GM19351 (cell line): ENCODE data around the gene MCF2L.

Experiments used
- ATAC-seq: cut with Tn5 transposase; IDR thresholded peaks from one replicate; pipeline ENCODE4 v1.9.1; 2021; ENCODE audit warnings: mild to moderate bottlenecking, moderate library complexity; ENCODE audit not compliant: unreplicated experiment

The MCF2L gene

DNA sequence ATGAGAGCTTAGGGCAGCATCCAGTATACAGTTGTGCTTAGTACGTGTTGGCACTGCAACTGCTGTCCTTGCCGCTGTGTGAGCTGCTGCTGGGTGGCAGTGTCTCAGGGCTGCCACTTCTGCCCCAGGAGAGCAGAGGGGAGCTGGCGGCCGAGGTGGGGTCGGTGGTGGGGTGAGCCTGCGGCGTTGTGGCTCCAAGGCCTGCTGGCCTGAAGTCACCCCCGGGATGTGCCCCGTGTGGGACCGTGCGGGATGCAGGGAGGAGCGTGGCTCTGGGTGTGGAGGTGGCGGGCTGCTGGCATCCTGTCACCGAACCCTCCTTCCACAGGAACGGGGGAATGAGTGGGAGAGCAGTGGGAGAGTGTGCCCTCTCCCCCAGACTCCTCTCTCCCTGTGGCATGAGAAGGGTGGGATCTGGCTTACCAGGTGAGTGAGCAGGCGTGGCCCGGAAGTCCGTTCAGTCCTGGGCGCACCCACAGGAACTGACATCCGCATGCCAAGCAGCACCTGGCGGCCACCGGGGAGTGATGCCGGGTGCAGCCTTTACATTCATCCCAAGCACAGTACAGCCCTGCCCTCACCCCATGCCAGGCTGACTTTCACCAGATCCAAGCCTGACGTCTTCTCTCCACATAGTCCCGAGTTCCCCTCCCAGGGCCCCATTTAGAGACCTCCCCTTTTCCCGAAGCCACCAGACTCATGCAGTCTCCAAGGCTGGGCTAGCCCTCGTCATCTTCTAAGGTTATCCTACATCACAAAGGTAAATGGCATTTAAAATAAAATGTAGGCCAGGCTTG lies 26.6 kb downstream of the MCF2L start:
- ATAC-seq = no peak

DNA sequence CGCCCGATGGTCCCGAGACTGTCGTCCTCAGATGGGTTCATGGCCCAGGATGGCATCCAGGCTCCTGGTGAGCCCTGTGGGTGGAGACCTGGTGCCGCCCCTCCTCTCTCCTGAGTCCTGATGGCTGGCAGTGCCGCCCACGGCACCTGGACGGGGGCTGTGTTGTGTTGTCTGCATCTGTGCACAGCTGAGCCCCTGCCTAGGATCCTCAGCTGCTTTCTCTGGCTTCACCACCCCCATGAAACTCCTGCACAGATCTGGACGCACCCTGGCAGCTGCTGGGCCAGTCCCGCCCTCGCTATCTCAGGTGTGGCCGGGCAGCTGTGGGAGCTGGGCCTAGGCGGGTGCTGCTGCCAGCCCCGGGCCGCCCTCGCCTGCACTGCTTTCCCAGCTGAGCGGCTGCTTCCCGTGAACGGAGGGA lies 27.7 kb downstream of the MCF2L start:
- ATAC-seq = no peak

DNA sequence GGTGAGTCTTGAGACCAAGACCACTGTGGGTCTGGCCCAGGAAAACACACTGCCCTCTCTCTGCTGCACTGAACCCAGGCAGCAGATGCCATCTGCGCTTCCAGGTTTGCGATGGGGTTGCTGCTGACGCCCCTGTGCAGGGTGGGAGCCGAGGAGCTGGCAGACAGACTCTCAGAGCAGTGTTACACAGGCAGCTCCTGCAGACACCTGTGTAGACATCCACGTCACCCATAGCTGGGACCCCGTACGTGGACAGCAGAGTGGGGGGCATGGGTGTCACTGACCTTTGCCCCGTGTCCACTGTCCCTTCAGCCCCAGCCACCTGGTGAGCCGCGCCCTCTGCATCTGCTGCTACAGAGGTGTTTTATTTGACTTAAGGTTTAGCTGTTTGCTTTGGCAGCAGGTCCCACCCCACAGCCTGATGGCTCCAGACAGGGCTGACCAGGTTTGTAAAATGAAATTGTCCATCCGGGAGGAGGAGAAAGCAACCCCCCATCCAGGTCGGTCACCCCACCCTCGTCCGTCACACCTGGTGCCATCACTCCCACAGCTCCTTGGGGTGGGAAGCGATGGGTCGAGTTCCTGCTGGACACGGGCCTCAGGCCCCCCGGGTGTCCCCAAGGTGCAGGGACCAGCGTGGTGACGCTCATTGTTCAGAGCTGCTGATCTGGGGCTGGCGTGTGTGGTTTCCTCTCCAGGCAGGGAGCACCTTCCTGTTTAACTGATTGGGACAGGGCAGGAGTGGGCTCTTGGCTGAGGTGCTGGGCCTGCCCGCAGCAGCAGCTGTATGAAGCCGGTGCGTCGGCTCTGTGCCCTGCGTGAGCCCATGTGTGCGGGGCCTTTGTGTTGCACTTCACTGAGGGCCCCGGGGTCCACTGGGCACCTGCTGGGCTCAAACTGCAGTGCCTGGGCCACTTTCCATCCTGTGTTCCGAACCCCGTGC lies 28.4 kb downstream of the MCF2L start:
- no peak for ATAC-seq

DNA sequence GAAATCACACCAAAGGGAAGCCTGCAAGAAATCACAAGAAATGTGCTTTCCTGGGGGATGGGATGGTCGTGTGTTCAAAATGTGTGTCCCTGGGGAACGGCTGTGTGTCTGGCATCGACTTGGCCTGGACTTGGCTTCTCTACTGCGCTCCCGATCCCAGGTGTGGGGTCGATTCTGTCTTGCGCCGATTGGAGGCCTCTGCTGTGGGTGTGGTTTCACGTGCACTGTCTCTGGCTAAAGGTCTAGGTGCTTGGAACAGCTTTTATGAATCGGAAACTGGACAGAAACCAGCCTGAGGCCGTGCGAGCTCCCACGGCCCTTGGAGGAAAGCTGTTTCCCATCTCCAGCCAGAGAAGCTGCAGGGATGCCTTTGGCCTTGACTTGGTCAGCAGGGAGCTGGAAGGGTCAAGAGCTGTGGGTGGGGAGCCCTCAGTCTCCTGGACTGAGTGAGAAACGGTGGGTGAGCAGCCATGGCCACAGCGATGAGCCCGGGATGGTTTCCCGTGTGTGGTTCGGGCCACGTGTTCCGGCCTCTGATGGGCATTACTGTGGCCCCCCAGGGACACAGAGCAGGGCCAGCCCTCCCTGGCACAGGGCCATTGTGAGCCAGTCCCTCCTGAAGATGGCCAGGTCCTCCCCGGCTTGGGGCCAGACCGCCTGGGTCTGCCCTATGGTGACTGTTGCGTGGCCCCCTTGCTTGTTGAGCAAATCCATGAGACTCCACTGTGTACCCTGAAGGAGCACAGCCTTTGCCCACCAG lies 29.7 kb downstream of the MCF2L start:
- ATAC-seq = no peak

DNA sequence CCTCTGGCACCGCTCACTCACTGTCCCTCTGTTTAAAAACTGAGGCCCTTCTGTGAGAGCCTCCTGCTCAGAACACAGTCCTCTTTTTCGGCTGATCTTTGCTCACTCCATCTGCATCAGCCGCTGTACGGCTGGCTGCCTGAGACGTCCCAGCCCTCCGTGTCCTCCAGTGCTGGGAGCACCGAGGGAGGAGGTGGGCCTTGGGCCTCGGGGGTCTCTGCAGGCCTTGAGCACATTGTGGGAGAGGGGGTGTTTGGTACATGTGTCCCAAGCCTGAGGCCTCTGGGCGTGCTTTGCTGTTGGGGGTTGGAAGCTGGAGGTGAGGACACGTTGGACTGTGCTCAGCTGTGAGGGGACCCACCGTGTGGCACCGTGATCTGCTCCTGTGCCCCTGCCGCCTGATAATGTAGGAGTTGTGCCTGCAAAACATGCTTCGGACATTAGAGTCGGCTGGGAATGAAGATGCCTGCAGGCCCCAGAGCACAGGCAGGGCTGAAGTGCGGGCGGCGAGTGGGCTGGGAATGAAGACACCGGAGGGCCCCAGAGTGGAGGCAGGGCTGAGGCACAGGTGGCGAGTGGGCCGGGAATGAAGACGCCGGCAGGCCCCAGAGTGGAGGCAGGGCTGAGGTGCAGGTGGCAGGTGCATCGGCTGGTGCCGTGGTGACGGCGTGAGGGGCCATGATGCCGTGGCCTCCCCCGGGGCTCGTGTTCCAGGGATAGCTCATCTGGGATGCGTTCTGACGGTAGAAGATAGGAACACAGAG lies 30.6 kb downstream of the MCF2L start:
- no peak for ATAC-seq

DNA sequence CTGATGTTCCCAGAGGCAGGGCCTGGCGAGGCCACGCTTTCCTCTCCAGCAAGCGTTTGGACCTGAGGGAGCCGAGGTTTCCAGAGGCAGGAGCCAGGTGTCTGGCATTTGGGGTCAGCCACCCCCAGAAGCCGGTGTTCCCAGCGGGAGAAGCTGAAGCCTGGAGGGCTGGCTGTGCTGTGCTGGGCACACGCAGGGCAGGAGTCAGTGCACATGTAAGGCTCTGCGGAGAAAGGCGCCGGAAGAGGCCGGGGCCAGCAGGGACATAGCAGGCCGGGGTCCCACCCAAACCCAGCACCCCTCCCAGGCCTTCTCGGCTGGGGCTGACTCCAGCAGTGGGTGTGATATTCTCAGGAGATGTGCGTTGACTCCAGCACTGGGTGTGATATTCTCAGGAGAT lies 31.6 kb downstream of the MCF2L start:
- ATAC-seq = no peak

DNA sequence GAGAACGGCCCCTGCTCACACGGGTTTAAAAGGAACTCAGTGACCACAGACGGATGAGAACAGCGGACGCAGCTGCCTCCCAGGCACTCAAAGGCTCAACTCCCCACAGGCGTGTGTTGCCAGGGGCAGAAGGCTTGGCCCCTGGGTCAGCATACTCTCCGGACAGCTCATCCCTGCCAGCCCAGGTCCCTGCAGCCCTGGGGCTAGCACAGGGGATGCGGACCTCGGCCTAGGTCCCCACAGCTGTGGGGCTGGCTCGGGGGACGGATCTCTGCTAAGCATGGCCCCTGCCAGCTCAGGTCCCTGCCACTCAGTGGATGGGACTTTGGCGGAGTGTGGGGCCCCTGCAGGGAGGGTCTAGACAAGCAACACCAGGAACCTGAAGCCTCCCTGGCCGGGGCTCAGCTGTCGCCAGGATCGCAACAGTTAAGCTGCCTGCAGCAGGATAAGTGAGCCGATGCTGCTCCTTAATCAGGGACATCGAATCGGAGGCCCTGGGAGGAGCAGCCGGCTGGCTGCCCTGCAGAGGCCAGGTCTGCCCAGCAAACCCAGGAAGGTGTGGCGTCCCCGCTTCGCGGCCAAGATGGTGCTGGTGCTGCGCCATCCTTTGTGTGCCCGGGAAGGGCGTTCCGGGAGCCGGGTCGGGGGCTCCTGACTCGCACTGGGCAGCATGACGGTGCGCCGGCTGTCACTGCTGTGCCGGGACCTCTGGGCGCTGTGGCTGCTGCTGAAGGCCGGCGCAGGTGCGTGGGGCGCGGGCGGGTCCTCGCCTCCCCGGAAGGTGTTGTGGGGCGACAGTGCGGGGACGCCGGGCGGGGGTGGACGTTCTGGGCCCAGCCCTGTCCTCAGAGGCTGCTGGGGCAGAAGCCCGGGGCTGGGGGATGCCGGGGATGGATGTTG lies 32.5 kb downstream of the MCF2L start:
- no peak for ATAC-seq

DNA sequence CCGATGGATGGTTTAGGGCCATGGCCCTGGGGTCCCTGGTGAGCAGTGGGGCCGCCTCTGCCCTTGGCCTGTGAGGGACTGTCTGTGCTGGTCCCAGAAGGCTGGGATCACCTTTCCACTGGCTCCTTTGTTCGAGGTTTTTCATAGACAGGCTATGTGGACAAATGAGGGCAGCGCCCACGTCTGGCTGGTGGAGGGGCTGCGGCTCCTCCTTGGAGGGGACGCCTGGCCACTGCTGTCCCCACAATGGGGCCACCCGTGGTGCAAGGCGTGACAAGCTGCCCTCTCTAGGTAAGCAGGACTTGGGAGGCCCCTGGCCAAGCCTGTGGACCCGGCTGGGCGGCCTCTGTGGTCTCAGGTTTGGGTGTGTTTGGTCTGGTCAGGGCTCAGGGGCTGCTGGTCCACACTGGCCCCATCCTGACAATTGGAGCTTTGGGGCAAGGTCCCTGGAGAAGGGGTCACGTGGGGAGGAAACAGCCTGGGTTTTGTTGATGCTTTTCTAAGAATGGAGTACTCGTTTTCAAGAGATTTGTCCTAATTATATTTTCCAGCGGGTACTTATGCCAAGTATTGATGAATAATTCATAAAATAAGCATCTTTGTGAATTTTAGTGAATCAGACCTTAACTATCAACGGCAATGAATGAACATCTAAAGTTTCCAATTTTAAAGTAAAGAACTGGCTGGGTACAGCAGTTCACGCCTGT lies 33.3 kb downstream of the MCF2L start:
- ATAC-seq = no peak

DNA sequence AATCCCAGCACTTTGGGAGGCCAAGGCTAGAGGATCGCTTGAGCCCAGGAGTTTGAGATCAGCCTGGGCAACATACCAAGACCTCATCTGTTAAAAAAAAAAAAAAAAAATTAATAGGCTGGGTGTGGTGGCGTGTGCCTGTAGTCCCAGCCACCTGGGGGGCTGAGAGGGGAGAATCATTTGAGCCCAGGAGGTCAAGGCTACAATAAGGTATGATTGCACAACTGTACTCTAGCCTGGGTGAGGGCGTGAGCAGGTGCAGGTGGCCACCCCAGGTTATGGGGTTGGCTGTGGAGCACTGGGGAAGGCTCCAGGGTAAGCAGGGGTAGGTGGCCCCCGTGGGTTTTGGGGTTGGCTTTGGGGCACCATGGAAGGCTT lies 33.9 kb downstream of the MCF2L start:
- ATAC-seq = no peak

DNA sequence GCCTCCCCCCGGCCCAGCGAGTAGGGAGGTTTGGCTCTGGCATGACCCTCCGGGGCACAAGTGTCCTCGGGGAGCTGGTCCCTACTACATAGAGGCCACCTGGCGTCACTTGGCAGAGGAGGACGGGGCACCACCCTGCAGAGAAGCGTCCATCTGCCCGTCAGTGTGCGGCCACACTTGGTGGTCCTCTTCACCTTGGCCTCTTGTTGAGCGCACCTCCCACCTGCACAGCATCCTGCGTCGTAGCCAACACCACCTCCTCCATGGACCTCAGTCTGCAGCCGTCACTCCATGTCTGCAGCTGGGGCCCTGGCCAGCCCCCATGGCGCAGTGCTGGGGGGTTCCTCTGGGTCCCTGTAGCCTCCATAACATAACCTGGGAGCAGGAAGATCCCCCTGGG lies 35.1 kb downstream of the MCF2L start:
- ATAC-seq = no peak

DNA sequence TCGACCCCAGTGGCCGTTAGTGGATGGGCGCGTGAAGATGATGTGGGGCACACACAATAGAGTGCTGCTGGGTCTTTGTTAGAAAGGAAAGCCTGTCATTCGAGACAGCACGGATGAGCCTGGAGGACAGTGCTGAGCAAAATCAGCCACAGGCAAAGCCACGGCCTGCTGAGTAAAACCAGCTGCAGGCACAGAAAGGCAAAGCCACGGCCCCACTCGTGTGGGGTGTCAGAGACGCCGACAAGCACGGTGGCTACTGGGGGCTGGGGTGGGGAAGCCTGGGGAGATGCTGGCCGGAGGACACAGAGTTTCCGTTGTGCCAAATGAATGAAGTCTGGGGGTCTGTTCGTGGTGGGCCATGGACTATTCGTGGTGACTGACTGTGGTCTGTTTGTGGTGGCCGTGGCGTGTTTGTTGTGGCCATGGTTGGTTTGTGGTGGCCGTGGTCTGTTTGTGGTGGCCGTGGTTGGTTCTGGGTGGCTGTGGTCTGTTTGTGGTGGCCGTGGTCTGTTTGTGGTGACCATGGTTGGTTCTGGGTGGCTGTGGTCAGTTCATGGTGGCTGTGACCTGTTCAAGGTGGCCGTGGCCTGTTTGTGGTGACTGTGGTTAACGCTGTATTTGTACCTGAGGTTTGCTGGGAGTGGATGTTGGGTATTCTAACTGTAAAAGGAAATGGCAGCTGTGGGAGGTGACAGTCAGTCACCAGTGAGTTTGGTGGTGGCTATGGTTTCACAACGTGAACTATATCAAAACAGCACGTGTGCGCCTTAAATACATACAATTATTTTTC lies 36.3 kb downstream of the MCF2L start:
- no peak for ATAC-seq

DNA sequence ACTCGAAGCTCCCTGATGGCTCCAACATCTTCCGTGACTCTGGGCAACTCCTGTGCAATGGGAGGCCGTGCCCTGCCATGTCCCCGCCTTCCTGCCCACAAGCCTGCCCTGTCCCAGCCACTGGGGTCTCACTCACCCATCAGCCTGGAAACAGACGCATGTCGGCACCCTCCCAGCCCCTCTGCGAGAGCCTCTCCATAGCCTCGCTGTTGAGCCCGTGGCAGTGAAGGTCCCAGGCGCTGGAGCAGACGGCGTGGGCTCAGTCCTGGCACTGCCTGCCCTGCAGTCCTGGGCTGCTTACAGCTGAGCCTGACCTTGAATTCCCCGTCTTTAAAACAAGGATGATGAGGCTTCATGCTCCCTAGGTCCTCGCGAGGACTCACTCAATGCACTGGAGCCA lies 37.0 kb downstream of the MCF2L start:
- ATAC-seq = no peak

DNA sequence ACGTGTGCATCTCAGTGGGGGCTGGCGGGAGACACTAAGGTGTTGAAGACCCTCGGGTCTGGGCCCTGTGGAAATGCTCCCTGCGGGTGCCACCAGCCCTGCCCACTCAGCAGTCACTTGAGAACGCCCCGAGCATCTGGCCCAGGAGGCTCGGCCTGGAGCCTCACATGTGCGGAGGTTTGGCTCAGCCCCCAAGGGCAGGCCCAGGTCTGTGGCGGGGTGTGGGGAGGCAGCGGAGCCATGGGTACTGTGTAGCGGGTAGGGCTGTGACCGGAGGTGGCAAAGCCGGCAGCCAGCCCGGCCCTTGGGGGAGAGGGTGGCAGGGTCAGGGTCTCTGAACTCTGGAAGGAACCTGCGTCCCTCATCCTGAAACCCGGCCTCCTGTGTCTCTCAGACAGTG lies 37.6 kb downstream of the MCF2L start:
- no peak for ATAC-seq

DNA sequence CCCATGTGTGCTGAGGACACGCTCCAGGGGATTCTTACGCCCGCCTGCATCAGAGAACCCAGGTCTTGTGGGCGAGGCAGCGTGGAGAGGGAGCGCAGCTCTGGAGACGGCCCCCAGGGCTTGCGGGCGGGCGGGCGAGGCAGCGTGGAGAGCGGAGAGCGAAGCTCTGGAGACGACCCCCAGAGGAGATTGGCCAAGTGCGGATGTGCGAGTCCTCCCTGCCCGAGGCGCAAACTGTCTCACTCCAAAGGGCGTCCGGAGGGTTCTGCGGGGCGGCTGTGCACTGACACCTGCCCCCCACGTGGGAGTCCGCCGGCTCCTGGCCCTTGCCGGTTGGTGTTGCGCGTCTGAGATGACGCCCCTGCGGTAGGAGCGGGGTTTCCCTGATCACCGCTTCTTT lies 39.8 kb downstream of the MCF2L start:
- no peak for ATAC-seq

DNA sequence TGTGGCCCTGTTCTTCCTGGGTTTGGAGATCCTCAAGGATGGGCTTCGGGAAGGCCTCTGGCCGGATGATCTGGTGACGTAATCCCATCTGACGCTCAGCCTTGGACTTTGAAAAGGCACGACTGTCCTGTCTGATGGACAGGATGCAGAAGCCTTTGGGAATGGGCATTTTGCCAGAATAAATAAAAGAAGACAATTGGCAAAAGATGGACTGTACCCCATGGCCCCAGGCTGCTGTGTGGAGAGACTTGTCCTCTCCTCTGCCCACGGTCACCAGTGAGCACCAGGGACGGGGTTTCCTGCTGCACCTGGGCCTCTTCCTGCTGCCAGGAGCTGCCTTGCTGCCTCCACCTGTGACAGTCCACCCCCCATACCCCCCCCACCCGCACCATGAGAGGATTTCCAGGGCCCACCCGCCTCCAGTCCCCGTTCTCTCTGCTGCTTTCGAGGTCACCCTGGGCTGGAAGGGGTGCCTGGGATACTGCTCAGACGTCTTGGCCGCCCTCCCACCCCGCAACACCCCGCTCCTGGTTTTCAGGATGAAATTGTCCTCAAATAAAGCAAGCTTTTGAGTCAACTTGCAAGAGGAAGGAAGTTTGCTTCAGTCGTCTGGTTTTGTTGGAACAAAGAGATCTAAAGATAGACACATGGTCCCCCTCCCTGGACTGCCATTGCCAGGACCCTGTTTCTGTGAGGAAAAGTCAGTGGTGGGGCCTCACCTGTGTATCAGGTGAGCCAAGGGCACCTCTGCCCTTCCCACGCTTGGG lies 40.9 kb downstream of the MCF2L start:
- ATAC-seq = no peak

DNA sequence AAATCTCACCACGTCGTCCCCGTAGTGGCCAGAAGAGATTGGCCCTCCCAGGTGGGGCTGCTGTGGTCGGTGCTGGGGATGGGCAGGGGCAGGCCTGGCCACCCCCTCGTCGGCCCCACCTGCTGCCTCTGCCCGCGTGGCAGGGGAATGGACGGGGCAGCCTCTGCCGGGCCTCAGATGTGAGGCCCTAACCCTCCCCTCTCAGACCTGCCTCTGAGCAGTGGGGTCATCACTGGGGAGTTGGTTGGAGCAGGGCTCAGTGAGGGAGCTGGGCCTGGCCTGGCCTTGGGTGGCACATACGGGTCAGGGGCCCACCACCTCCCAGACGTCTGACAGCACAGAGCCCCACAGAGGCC lies 41.5 kb downstream of the MCF2L start:
- ATAC-seq = no peak

DNA sequence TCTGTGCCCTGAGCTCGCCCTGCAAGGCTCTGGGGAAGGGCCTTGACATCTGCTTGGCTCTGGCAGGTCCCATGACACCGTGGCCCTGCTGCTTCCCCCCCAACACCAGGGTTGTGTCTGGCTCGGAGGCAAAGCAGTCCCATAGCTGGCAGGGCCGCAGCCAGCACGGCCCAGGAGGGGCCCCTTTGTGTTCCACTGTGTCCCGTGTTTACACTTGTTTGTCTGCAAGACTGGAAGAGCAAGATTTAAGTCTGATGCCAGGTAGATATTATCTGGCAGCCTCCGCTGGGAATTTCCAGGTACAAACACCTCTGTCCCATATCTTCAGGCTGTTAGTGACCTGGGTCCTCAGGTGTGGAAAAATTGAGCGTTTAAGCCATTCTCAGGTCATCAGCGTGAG lies 44.3 kb downstream of the MCF2L start:
- ATAC-seq = no peak
